IMR-90 (cell line): ENCODE data around the gene GAGE1. TPM values are rescaled to one million over a fixed set of nuclear protein-coding genes. Genes with fewer than 3 reads are reported as not detected.

Source experiments
- ATAC-seq: fragments of 200-7000 bp; cut with Tn5 transposase; 2 replicates; pipeline ENCODE4 v1.9.1; 2020; ENCODE audit warnings: low read depth, mild to moderate bottlenecking, moderate library complexity
- BruUV-seq: library from RNA; stranded (reverse); fragments of 400-500 nt; replicated peaks from 2 replicates; lab custom pipeline; 2021; lab: Mats Ljungman, UMichigan
- CTCF ChIA-PET: fragments of 300-600 bp; formaldehyde crosslinking; extraction: SDS; loops from one replicate; lab custom pipeline; 2021; ENCODE audit warnings: antibody characterized with exemption; lab: Yijun Ruan, JAX
- POLR2A ChIA-PET: fragments of 300-600 bp; sonication (Branson Sonifier 250); formaldehyde crosslinking; loops from one replicate; lab custom pipeline; 2022; ENCODE audit warnings: antibody characterized with exemption; ENCODE audit not compliant: unreplicated experiment; lab: Charles Lee
- DNase-seq: peaks from one replicate; pipeline ENCODE4 v3.0.0; 2013
- H2AFZ ChIP-seq: replicated peaks from 2 replicates; pipeline ENCODE3; 2013; ENCODE audit warnings: low read length, mild to moderate bottlenecking; ENCODE audit not compliant: poor library complexity
- H2AK5ac ChIP-seq: 2 replicates; pipeline ENCODE4 v1.6.1; 2013; ENCODE audit warnings: low read depth, low read length, inconsistent platforms
- H2AK9ac ChIP-seq: replicated peaks from 2 replicates; pipeline ENCODE3; 2013; ENCODE audit warnings: mild to moderate bottlenecking, low read depth, low read length, moderate library complexity; ENCODE audit not compliant: poor library complexity
- H2BK120ac ChIP-seq: 2 replicates; pipeline ENCODE4 v1.6.1; 2013; ENCODE audit warnings: low read depth, low read length, inconsistent platforms
- H2BK15ac ChIP-seq: 3 replicates; pipeline ENCODE4 v1.6.1; 2013; ENCODE audit warnings: low read depth, low read length, inconsistent platforms
- H2BK20ac ChIP-seq: 2 replicates; pipeline ENCODE4 v1.6.1; 2013; ENCODE audit warnings: low read depth, mild to moderate bottlenecking, inconsistent platforms, low read length, moderate library complexity
- H2BK5ac ChIP-seq: 2 replicates; pipeline ENCODE4 v1.6.1; 2013; ENCODE audit warnings: mild to moderate bottlenecking, low read depth, low read length, inconsistent platforms; ENCODE audit not compliant: poor library complexity, severe bottlenecking
- H3K14ac ChIP-seq: replicated peaks from 2 replicates; pipeline ENCODE4 v1.6.1; 2013; ENCODE audit warnings: low read depth, low read length, inconsistent platforms
- H3K18ac ChIP-seq: 2 replicates; pipeline ENCODE4 v1.6.1; 2013; ENCODE audit warnings: low read depth, low read length, control low read depth
- H3K23ac ChIP-seq: 2 replicates; pipeline ENCODE4 v1.6.1; 2013; ENCODE audit warnings: low read depth, low read length, inconsistent platforms
- H3K27ac ChIP-seq: 2 replicates; pipeline ENCODE4 v1.5.1; 2013; ENCODE audit warnings: mild to moderate bottlenecking, control low read depth, low read length; ENCODE audit not compliant: insufficient read depth
- H3K27me3 ChIP-seq: 2 replicates; pipeline ENCODE4 v1.6.1; 2013; ENCODE audit warnings: low read length; ENCODE audit not compliant: control insufficient read depth, insufficient read depth
- H3K36me3 ChIP-seq: 2 replicates; pipeline ENCODE4 v1.6.1; 2013; ENCODE audit warnings: low read length, mixed read lengths; ENCODE audit not compliant: control insufficient read depth, insufficient read depth
- H3K4ac ChIP-seq: 2 replicates; pipeline ENCODE4 v1.6.1; 2013; ENCODE audit warnings: low read depth, low read length, inconsistent platforms
- H3K4me1 ChIP-seq: 2 replicates; pipeline ENCODE4 v1.6.1; 2013; ENCODE audit warnings: low read length, mixed read lengths; ENCODE audit not compliant: control insufficient read depth, insufficient read depth
- H3K4me2 ChIP-seq: 2 replicates; pipeline ENCODE4 v1.6.1; 2013; ENCODE audit warnings: low read depth, mild to moderate bottlenecking, control low read depth, low read length, moderate library complexity
- H3K4me3 ChIP-seq: 2 replicates; pipeline ENCODE4 v1.5.1; 2013; ENCODE audit warnings: low read depth, mild to moderate bottlenecking, control low read depth, low read length, moderate library complexity; ENCODE audit not compliant: insufficient read depth
- H3K56ac ChIP-seq: 2 replicates; pipeline ENCODE4 v1.6.1; 2013; ENCODE audit warnings: low read length, inconsistent platforms; ENCODE audit not compliant: insufficient read depth; ENCODE audit errors: extremely low read depth
- H3K79me1 ChIP-seq, 2 experiments: 2 replicates each; pipeline ENCODE4 v1.6.1; 2013; ENCODE audit warnings: low read length in 2 of 2, inconsistent platforms in 1 of 2, low read depth in 1 of 2
- H3K9ac ChIP-seq: 2 replicates; pipeline ENCODE4 v1.6.1; 2013; ENCODE audit warnings: low read depth, low read length, control low read depth
- H3K9me1 ChIP-seq: 2 replicates; pipeline ENCODE4 v1.6.1; 2013; ENCODE audit warnings: low read length, inconsistent platforms; ENCODE audit not compliant: insufficient read depth
- H3K9me3 ChIP-seq: 2 replicates; pipeline ENCODE4 v1.6.1; 2013; ENCODE audit warnings: low read length; ENCODE audit not compliant: control insufficient read depth, insufficient read depth
- H4K20me1 ChIP-seq: 2 replicates; pipeline ENCODE4 v1.6.1; 2013; ENCODE audit warnings: low read length, inconsistent platforms; ENCODE audit not compliant: insufficient read depth
- H4K5ac ChIP-seq: 2 replicates; pipeline ENCODE4 v1.6.1; 2013; ENCODE audit warnings: mild to moderate bottlenecking, low read depth, low read length, control low read depth
- H4K8ac ChIP-seq, 2 experiments: 2 replicates each; pipeline ENCODE4 v1.6.1; 2013; ENCODE audit warnings: low read depth in 2 of 2, low read length in 2 of 2, control low read depth in 1 of 2, inconsistent platforms in 1 of 2
- H4K91ac ChIP-seq: 2 replicates; pipeline ENCODE4 v1.6.1; 2013; ENCODE audit warnings: low read depth, low read length, inconsistent platforms; ENCODE audit not compliant: insufficient read depth
- BHLHE40 ChIP-seq: fragments of 150-350 bp; IDR thresholded peaks from 2 replicates; pipeline ENCODE4 v1.6.1; 2016; ENCODE audit warnings: mild to moderate bottlenecking, low read depth, low read length
- CEBPB ChIP-seq: IDR thresholded peaks from 2 replicates; pipeline ENCODE4 v1.6.1; 2012; ENCODE audit warnings: low read depth, low read length, improper control_type of control experiment
- CHD1 ChIP-seq: IDR thresholded peaks from 2 replicates; pipeline ENCODE4 v1.6.1; 2012; ENCODE audit warnings: low read depth, low read length, improper control_type of control experiment
- CTCF ChIP-seq: conservative IDR thresholded peaks from 2 replicates; pipeline ENCODE4 v1.5.1; 2012; ENCODE audit warnings: mild to moderate bottlenecking, low read depth, low read length, improper control_type of control experiment
- ELK1 ChIP-seq: fragments of 150-350 bp; IDR thresholded peaks from 2 replicates; pipeline ENCODE4 v1.6.1; 2016; ENCODE audit warnings: low read depth, mild to moderate bottlenecking, low read length, moderate library complexity, borderline replicate concordance
- FOS ChIP-seq: fragments of 150-350 bp; IDR thresholded peaks from 2 replicates; pipeline ENCODE4 v1.6.1; 2016; ENCODE audit warnings: low read depth, low read length
- MAFK ChIP-seq: IDR thresholded peaks from 2 replicates; pipeline ENCODE4 v1.6.1; 2012; ENCODE audit warnings: low read depth, low read length, improper control_type of control experiment
- MAZ ChIP-seq: IDR thresholded peaks from 2 replicates; pipeline ENCODE4 v1.6.1; 2012; ENCODE audit warnings: low read depth, mild to moderate bottlenecking, low read length, improper control_type of control experiment, moderate library complexity, borderline replicate concordance
- MXI1 ChIP-seq: IDR thresholded peaks from 2 replicates; pipeline ENCODE4 v1.6.1; 2012; ENCODE audit warnings: low read depth, mild to moderate bottlenecking, low read length, moderate library complexity, borderline replicate concordance
- NFE2L2 ChIP-seq: fragments of 150-350 bp; IDR thresholded peaks from 2 replicates; pipeline ENCODE4 v1.6.1; 2016; ENCODE audit warnings: low read depth, mild to moderate bottlenecking, low read length
- POLR2A ChIP-seq: IDR thresholded peaks from 2 replicates; pipeline ENCODE4 v1.6.1; 2012; ENCODE audit warnings: mild to moderate bottlenecking, low read depth, low read length
- RAD21 ChIP-seq: IDR thresholded peaks from 2 replicates; pipeline ENCODE4 v1.6.1; 2012; ENCODE audit warnings: low read length, improper control_type of control experiment
- RCOR1 ChIP-seq: IDR thresholded peaks from 2 replicates; pipeline ENCODE4 v1.6.1; 2012; ENCODE audit warnings: mild to moderate bottlenecking, low read length, improper control_type of control experiment; ENCODE audit not compliant: insufficient replicate concordance
- RFX5 ChIP-seq: IDR thresholded peaks from 2 replicates; pipeline ENCODE4 v1.8.0; 2012; ENCODE audit warnings: low read depth, mild to moderate bottlenecking, low read length, moderate library complexity
- SMC3 ChIP-seq: fragments of 150-350 bp; IDR thresholded peaks from 2 replicates; pipeline ENCODE4 v1.6.1; 2016; ENCODE audit warnings: low read depth, mild to moderate bottlenecking, antibody characterized with exemption, low read length, moderate library complexity
- USF2 ChIP-seq: fragments of 150-350 bp; IDR thresholded peaks from 2 replicates; pipeline ENCODE4 v1.6.1; 2017; ENCODE audit warnings: mild to moderate bottlenecking, antibody characterized with exemption, low read length, low read depth
- WGBS, 2 experiments: methylation state at CpG; one replicate each; pipeline versions ENCODE4 v1.1.5 to v1.1.7; 2013; ENCODE audit warnings: missing lambda C conversion rate in 2 of 2; ENCODE audit not compliant: insufficient read length in 1 of 2; ENCODE audit errors: extremely low coverage in 2 of 2; 5-methylcytosine and 5-hydroxymethylcytosine counted together
- dilution Hi-C: fragments of 300-500 bp; cut with HindIII; formaldehyde crosslinking; loops from one replicate; pipeline ENCODE4 v1.14.3; 2018; ENCODE audit warnings: low sequenced_read_pairs; ENCODE audit not compliant: unreplicated experiment
- in situ Hi-C: fragments of 300-500 bp; cut with MboI; formaldehyde crosslinking; loops from 3 replicates; pipeline ENCODE4 v1.14.3; 2019; ENCODE audit warnings: low sequenced_read_pairs, inconsistent platforms, mixed read lengths
- intact Hi-C: fragments of 100-400 bp; cut with micrococcal nuclease; formaldehyde crosslinking; loops from 2 replicates; pipeline ENCODE4 v1.10.0; 2022
- polyA plus RNA-seq, 3 experiments: library from polyadenylated mRNA; depleted of rRNA; stranded (reverse); fragments of >200 nt; gene quantifications; 2 replicates each; pipeline ENCODE4 v1.2.3, GENCODE V29; 2012; ENCODE audit warnings: low replicate concordance in 1 of 3
- total RNA-seq: library from RNA; depleted of rRNA; stranded (reverse); fragments of >200 nt; gene quantifications from 2 replicates; pipeline ENCODE4 v1.2.3, GENCODE V29; 2012

GAGE1 gene
- total and polyA plus RNA-seq, 2 of the 4 experiments (the other 2 are of a cell fraction): not detected

GRCh38 chrX:49618574-49618973, 19.8 kb downstream of the GAGE1 start:
- Histone ChIP-seq H3K4me3 (no peak overlapping the region), H3K56ac (no peak overlapping the region), H4K91ac (no peak overlapping the region), H4K5ac (no peak overlapping the region), H3K14ac (no peak overlapping the region), H2AK5ac (no peak overlapping the region), H2BK5ac (no peak overlapping the region), H2AK9ac (no peak overlapping the region), H3K9me3 (no peaks in the 10 kb centered on the region; the same call in 1 of the 2 replicates), H3K27ac (no peak overlapping the region), H3K4me1 (no peaks in the 10 kb centered on the region), H3K9me1 (no peaks in the 10 kb centered on the region), H2BK15ac (no peak overlapping the region), H3K27me3 (no peaks in the 10 kb centered on the region), H2BK120ac (no peak overlapping the region), H3K79me1 (no peaks in the 10 kb centered on the region), H2BK20ac (no peak overlapping the region), H4K20me1 (no peaks in the 10 kb centered on the region), H4K8ac (no peak overlapping the region), H2AFZ (no peak overlapping the region), H3K4ac (no peak overlapping the region), H3K4me2 (no peak overlapping the region), H3K18ac (no peak overlapping the region), H3K9ac (no peak overlapping the region), H3K23ac (no peak overlapping the region), H3K36me3 (no peaks in the 10 kb centered on the region)
- ChIA-PET CTCF (no interaction called here), POLR2A (no interaction called here)
- intact Hi-C loops (no loop called here), in situ Hi-C loops (no loop called here), dilution Hi-C loops (no loop called here)
- no peak for TF ChIP-seq RAD21
- no peak for TF ChIP-seq MAZ
- no peak for TF ChIP-seq CHD1
- TF ChIP-seq RCOR1: no peak
- no peak for TF ChIP-seq USF2
- no peak for TF ChIP-seq BHLHE40
- no peak for TF ChIP-seq CTCF
- TF ChIP-seq MAFK: no peak
- no peak for TF ChIP-seq MXI1
- TF ChIP-seq NFE2L2: no peak
- no peak for TF ChIP-seq CEBPB
- TF ChIP-seq SMC3: no peak
- no peak for TF ChIP-seq ELK1
- TF ChIP-seq RFX5: no peak
- no peak for TF ChIP-seq FOS
- TF ChIP-seq POLR2A: no peak
- no peak for DNase-seq
- BruUV-seq: no TSS peak
- ATAC-seq: no peak
- WGBS, 2 experiments: no CpG with 5 or more reads among the region's 2 CpGs
